Activated CD4-positive, alpha-beta memory T cell treated with anti-CD3 and anti-CD28 coated beads, Interleukin-2, amount 10 ng/mL, durations not matched to agents 7 days and 5 days (primary cell): ENCODE data around the gene DCAKD. TPM values are rescaled to one million over a fixed set of nuclear protein-coding genes. Genes with fewer than 3 reads are reported as not detected.

ENCODE experiments used
- CTCF ChIA-PET: fragments of 350-600 bp; sonication (Branson Sonifier 250); formaldehyde crosslinking; loops from one replicate; lab custom pipeline; 2021; ENCODE audit warnings: antibody characterized with exemption, inconsistent platforms; lab: Charles Lee
- POLR2A ChIA-PET: fragments of 350-600 bp; sonication (Branson Sonifier 250); formaldehyde crosslinking; loops from one replicate; lab custom pipeline; 2021; ENCODE audit warnings: antibody characterized with exemption; lab: Charles Lee
- DNase-seq: peaks from one replicate; pipeline ENCODE4 v3.0.0-alpha.2; 2020
- H3K27ac Mint-ChIP-seq: one replicate; pipeline ENCODE4 v1.8.0; 2021; ENCODE audit warnings: mild to moderate bottlenecking, mixed read lengths
- H3K27me3 Mint-ChIP-seq: one replicate; pipeline ENCODE4 v1.8.0; 2021; ENCODE audit warnings: mixed read lengths
- H3K36me3 Mint-ChIP-seq: one replicate; pipeline ENCODE4 v1.8.0; 2021; ENCODE audit warnings: low read depth, mixed read lengths
- H3K4me1 Mint-ChIP-seq: one replicate; pipeline ENCODE4 v1.8.0; 2021; ENCODE audit warnings: mixed read lengths
- H3K4me3 Mint-ChIP-seq: one replicate; pipeline ENCODE4 v1.8.0; 2021; ENCODE audit warnings: mild to moderate bottlenecking, mixed read lengths
- H3K9me3 Mint-ChIP-seq: one replicate; pipeline ENCODE4 v1.8.0; 2021; ENCODE audit warnings: mixed read lengths
- total RNA-seq, 2 experiments: library from RNA; stranded (reverse); gene quantifications; one replicate each; pipeline ENCODE4 v1.2.3, GENCODE V29; 2021

The DCAKD gene
- 10 to 100 TPM; 25.9 to 26.2 TPM for total RNA-seq

- DNase-seq = peak; percentile 95
- no peaks in the 10 kb centered on the region for H3K9me3 Mint-ChIP-seq
- ChIA-PET POLR2A (interaction anchor here (0.7 to 6.0 kb wide), 14 partner anchors 12 to 170 kb away, joined by 3 to 159 read pairs (median 4); partner anchors contain the start of genes FMNL1, HEXIM1, HEXIM2 and KIF18B), CTCF (interaction anchor here (0.6 to 3.8 kb wide), 9 partner anchors 10 to 335 kb away, joined by 3 to 21 read pairs (median 4); partner anchors contain the start of genes ACBD4, HEXIM1 and NMT1)
- H3K27ac Mint-ChIP-seq = peak within 1 kb of the TSS; percentile 98
- H3K27me3 Mint-ChIP-seq = no peaks in the 10 kb centered on the region
- H3K4me3 Mint-ChIP-seq = peak within 1 kb of the TSS; percentile 96
- peaks cover 24% of the 10 kb centered on the region for H3K36me3 Mint-ChIP-seq
- peaks cover 49% of the 10 kb centered on the region for H3K4me1 Mint-ChIP-seq
These were observed at the start of gene DCAKD for GRCh38 chr17:45051060-45051719. DCAKD (minus strand) TSS chr17:45051632; CDS start chr17:45034885, 16,747 bp downstream.

- DNase-seq = peak; percentile 79
- no peaks in the 10 kb centered on the region for H3K4me1 Mint-ChIP-seq
- H3K27me3 Mint-ChIP-seq = no peaks in the 10 kb centered on the region
- ChIA-PET CTCF (interaction anchor here (0.7 to 3.5 kb wide), 18 partner anchors 10 to 233 kb away, joined by 3 to 26 read pairs (median 4); partner anchors contain the start of genes ACBD4, DCAKD and EFTUD2), POLR2A (interaction anchor here (0.6 to 1.1 kb wide), 3 partner anchors 38 to 178 kb away, joined by 3 to 5 read pairs (median 3); partner anchors contain the start of gene NMT1)
- H3K36me3 Mint-ChIP-seq = peaks cover 68% of the 10 kb centered on the region
- no peak overlapping the region for H3K27ac Mint-ChIP-seq
- H3K9me3 Mint-ChIP-seq = no peaks in the 10 kb centered on the region
- H3K4me3 Mint-ChIP-seq = no peak overlapping the region
These were observed 47.6 kb upstream of the DCAKD start for GRCh38 chr17:45098869-45099616.

DNA sequence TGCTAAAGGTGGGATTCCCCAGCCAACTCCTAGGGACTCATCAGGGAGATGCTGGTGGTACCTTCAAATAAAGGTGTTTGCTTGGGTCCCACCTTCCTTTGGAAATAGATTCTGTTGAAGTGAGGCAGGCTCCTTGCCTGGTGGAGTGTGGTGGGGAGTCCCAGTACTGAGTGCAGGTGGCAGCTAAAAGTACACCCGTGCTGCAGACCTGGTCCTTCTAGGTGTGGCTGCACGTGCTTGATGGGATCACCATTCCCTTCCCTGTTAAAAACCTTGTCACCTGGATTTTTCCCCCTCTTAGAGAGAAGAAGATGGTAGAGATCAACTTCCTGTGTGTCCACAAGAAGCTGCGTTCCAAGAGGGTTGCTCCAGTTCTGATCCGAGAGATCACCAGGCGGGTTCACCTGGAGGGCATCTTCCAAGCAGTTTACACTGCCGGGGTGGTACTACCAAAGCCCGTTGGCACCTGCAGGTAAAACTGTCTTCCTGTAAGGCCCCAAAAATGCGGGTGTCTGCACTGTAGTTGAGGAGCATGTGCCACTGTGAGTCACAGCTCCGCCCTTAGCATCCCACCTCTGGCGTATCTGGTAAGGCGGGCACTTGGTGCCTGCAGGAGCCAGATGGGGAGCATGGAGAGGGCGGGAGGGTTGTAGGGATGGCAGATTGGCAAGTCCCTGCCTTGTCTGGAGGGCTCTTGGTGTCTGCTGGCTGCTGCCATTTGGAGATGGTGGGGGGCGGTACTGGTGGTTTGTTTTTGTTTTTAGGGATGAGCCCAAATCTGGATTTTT, 46.8 kb upstream of the DCAKD start:
- POLR2A ChIA-PET = interaction anchor here (0.6 to 0.9 kb wide), 2 partner anchors 51 to 178 kb away, joined by 3 read pairs; no protein-coding TSS in a partner anchor
- DNase-seq = no peak
- Mint-ChIP-seq H3K4me3 (no peak overlapping the region), H3K36me3 (peaks cover 68% of the 10 kb centered on the region), H3K9me3 (no peaks in the 10 kb centered on the region), H3K27ac (no peak overlapping the region), H3K4me1 (no peaks in the 10 kb centered on the region), H3K27me3 (no peaks in the 10 kb centered on the region)
- CTCF ChIA-PET = interaction anchor here (0.8 to 3.5 kb wide), 11 partner anchors 10 to 199 kb away, joined by 3 to 26 read pairs (median 4); partner anchors contain the start of genes ACBD4, DCAKD and EFTUD2

DNA sequence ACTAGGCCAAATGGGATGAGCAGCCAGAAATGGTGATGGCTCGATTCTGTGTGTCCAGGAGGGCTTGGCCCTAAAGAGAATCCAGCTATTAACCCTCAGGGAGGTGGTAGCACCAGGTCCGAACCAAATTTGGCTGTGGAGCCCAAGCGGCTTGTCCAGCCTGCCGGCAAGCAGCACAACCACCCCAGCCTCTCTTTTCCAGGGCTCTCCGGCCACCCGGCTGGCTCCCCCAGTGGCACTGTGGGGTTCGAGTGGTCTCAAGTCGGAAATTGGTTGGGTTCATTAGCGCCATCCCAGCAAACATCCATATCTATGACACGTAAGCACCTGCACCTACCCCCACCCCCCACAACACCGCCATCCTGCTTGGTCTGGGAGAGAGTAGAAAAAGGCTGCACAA, 45.5 kb upstream of the DCAKD start:
- Mint-ChIP-seq H3K9me3 (no peaks in the 10 kb centered on the region), H3K36me3 (peaks cover 67% of the 10 kb centered on the region), H3K4me3 (no peak overlapping the region), H3K27me3 (no peaks in the 10 kb centered on the region), H3K4me1 (no peaks in the 10 kb centered on the region), H3K27ac (no peak overlapping the region)
- POLR2A ChIA-PET = no interaction called here
- CTCF ChIA-PET = interaction anchor here (0.6 to 2.4 kb wide), 3 partner anchors 38 to 146 kb away, joined by 3 to 10 read pairs (median 4); partner anchors contain the start of gene ACBD4
- no peak for DNase-seq

GRCh38 chr17:45096141-45096540, 44.7 kb upstream of the DCAKD start:
- ChIA-PET POLR2A (no interaction called here), CTCF (interaction anchor here (1.0 to 2.4 kb wide), 3 partner anchors 11 to 101 kb away, joined by 5 to 10 read pairs (median 6); partner anchors contain the start of gene ACBD4)
- Mint-ChIP-seq H3K4me1 (no peaks in the 10 kb centered on the region), H3K36me3 (peaks cover 68% of the 10 kb centered on the region), H3K27ac (no peak overlapping the region), H3K4me3 (no peak overlapping the region), H3K27me3 (no peaks in the 10 kb centered on the region), H3K9me3 (no peaks in the 10 kb centered on the region)
- no peak for DNase-seq

GRCh38 chr17:45093444-45094110, 42.1 kb upstream of the DCAKD start:
- Mint-ChIP-seq H3K9me3 (no peaks in the 10 kb centered on the region), H3K36me3 (peaks cover 67% of the 10 kb centered on the region), H3K4me3 (no peak overlapping the region), H3K4me1 (no peaks in the 10 kb centered on the region), H3K27me3 (no peaks in the 10 kb centered on the region), H3K27ac (no peak overlapping the region)
- ChIA-PET POLR2A (interaction anchor here (1.0 kb wide), 1 partner anchor 25 kb away, joined by 3 read pairs; no protein-coding TSS in a partner anchor), CTCF (no interaction called here)
- DNase-seq = no peak

DNA sequence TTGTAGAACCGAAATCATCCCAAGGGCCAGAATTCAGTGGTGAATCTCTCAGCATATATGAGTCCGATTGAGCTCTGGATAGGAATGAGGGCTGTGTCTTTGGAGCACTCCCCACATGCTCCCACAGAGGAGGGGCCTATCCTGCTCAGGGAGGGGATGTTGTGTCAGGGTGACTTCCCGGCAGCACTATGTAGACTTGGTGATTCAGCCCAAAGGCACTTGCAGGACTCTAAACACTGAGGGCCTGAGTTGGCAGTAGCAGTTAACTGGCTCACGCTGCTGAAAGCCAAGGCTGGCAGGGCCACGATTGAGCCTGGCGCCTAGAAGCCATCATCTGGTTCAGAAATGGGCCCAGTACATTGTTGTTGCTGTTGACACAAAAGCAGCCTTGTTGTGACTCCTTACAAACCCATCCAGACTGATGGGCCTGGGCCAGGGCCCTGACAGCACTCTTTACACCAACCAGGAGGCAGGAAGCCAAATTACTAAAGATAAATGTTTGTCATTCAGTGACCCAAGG, 41.5 kb upstream of the DCAKD start:
- CTCF ChIA-PET = no interaction called here

GRCh38 chr17:45091778-45092425, 40.5 kb upstream of the DCAKD start:
- POLR2A ChIA-PET = no interaction called here
- Mint-ChIP-seq H3K27ac (no peak overlapping the region), H3K9me3 (no peaks in the 10 kb centered on the region), H3K4me3 (no peak overlapping the region), H3K27me3 (no peaks in the 10 kb centered on the region), H3K36me3 (peaks cover 69% of the 10 kb centered on the region), H3K4me1 (peaks cover 7% of the 10 kb centered on the region)
- DNase-seq = no peak
- CTCF ChIA-PET = no interaction called here

More for the DNA sequence above, 41.5 kb upstream of the DCAKD start:
- Mint-ChIP-seq H3K36me3 (peaks cover 67% of the 10 kb centered on the region), H3K27ac (no peak overlapping the region), H3K9me3 (no peaks in the 10 kb centered on the region), H3K4me3 (no peak overlapping the region), H3K27me3 (no peaks in the 10 kb centered on the region), H3K4me1 (peaks cover 3% of the 10 kb centered on the region)
- POLR2A ChIA-PET = no interaction called here
- DNase-seq = no peak

DNA sequence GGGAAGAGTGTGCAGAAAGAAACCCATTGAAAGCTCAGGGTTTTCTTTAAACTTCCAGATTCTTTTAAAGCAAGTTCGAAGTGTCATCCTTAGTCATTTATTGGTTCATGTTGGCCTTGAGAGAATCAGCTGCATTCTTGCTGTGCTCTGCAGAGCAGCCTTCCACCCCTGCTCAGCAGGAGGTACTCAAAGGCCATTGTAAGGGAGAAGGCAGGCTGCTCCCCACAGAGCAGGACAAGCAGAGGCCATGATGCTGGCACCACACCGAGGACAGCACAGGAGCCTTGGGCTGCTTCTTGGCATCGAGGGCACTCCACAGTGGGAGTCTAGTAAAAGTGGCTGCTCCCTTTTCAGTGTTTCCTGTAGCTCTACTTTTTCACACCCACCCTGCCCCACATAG, 39.3 kb upstream of the DCAKD start:
- H3K4me3 Mint-ChIP-seq = no peak overlapping the region
- ChIA-PET POLR2A (interaction anchor here (0.9 kb wide), 1 partner anchor 30 kb away, joined by 3 read pairs; the partner anchor contains the start of gene NMT1), CTCF (interaction anchor here (5.6 kb wide), 1 partner anchor 9 kb away, joined by 26 read pairs; no protein-coding TSS in a partner anchor)
- peaks cover 65% of the 10 kb centered on the region for H3K36me3 Mint-ChIP-seq
- DNase-seq = no peak
- no peaks in the 10 kb centered on the region for H3K27me3 Mint-ChIP-seq
- no peaks in the 10 kb centered on the region for H3K9me3 Mint-ChIP-seq
- no peak overlapping the region for H3K27ac Mint-ChIP-seq
- H3K4me1 Mint-ChIP-seq = peaks cover 7% of the 10 kb centered on the region

GRCh38 chr17:45088741-45089140, 37.3 kb upstream of the DCAKD start:
- DNase-seq = no peak
- Mint-ChIP-seq H3K4me1 (peaks cover 7% of the 10 kb centered on the region), H3K4me3 (no peak overlapping the region), H3K9me3 (no peaks in the 10 kb centered on the region), H3K27me3 (no peaks in the 10 kb centered on the region), H3K36me3 (peaks cover 58% of the 10 kb centered on the region), H3K27ac (no peak overlapping the region)
- ChIA-PET CTCF (interaction anchor here (0.7 to 5.6 kb wide), 3 partner anchors 11 to 47 kb away, joined by 3 to 26 read pairs (median 6); partner anchors contain the start of gene ACBD4), POLR2A (interaction anchor here (0.6 kb wide), 1 partner anchor 661 kb away, joined by 3 read pairs; no protein-coding TSS in a partner anchor)

- peaks cover 7% of the 10 kb centered on the region for H3K4me1 Mint-ChIP-seq
- peaks cover 50% of the 10 kb centered on the region for H3K36me3 Mint-ChIP-seq
- no peaks in the 10 kb centered on the region for H3K9me3 Mint-ChIP-seq
- no peak overlapping the region for H3K4me3 Mint-ChIP-seq
- POLR2A ChIA-PET = interaction anchor here (0.7 kb wide), 1 partner anchor 9 kb away, joined by 3 read pairs; no protein-coding TSS in a partner anchor
- DNase-seq = no peak
- H3K27ac Mint-ChIP-seq = no peak overlapping the region
- no peaks in the 10 kb centered on the region for H3K27me3 Mint-ChIP-seq
- CTCF ChIA-PET = interaction anchor here (0.6 to 5.6 kb wide), 2 partner anchors 11 to 39 kb away, joined by 3 to 26 read pairs; no protein-coding TSS in a partner anchor
These were observed 36.5 kb upstream of the DCAKD start for GRCh38 chr17:45087978-45088377.
